Measurements from ENCODE around the gene RABGAP1L. TPM values are rescaled to one million over a fixed set of nuclear protein-coding genes. Genes with fewer than 3 reads are reported as not detected.

RABGAP1L gene
- polyA plus RNA-seq, 1 donor (not counting 4 experiments of a cell fraction or from before 2014, with no cell fraction given), result 24.2 TPM

DNA sequence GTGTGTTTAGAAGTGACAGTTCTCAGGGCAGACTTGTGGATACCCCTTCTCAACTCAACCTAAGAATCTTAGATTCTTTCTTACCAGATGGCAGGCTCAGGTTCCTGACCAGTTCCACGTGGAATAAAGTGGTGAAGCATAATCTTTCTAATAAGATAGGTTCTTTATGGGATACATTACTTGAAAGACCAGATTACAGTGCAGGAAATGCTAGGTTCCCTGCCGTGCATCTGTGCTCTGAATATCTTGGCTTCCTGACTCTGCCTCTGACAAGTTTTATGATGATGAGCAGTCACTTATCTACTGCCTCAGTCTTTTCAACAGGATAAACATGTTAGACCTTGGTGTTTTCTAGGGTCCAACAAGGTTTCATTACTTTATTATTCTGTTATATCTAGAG is 632.5 kb downstream of the RABGAP1L start:
- dilution Hi-C loops (cut with MboI; ENCODE audit: extremely low pct_ligation_motif_present, low sequenced_read_pairs), result no loop called here
- FAIRE-seq, result no peak

DNA sequence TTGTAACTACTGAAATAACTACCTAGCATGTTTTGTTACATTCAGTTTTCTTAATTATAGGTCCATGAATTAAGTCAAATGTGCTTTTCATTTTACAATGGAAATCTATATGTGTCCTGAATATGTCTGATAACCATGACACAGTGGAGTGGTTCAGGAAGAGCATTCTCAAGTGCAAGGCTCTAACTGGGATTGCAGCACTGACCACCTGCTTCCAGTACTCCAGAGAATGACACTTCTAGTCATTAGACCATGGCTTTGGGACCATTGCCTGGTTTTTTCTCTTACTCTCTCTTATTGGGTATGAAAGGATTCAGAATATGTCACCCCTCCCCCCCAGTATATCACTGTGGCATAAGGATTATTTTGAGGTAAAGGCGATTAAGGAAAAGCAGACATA is 635.5 kb downstream of the RABGAP1L start:
- Histone ChIP-seq H3K36me3 (ENCODE audit: control insufficient read depth in 2 of 2, extremely low read depth in 1 of 2, insufficient read depth in 2 of 2, low read length in 2 of 2) (no peaks in the 10 kb centered on the region), H3K9me3 (ENCODE audit: control insufficient read depth, low read depth, low read length) (no peaks in the 10 kb centered on the region), H4K20me1 (ENCODE audit: control insufficient read depth, extremely low read depth, insufficient read depth, low read length) (no peaks in the 10 kb centered on the region), H2AFZ (ENCODE audit: control insufficient read depth, low read length) (no peak overlapping the region), H3K27me3 (ENCODE audit: control insufficient read depth, extremely low read depth, insufficient read depth, low read length) (no peaks in the 10 kb centered on the region), H3K9ac (ENCODE audit: control insufficient read depth, extremely low read depth, insufficient read depth, low read length) (no peak overlapping the region), H3K4me2 (ENCODE audit: control insufficient read depth, extremely low read depth, insufficient read depth, low read depth, low read length) (no peak overlapping the region), H3K79me2 (ENCODE audit: control insufficient read depth, insufficient read depth, low read length) (no peaks in the 10 kb centered on the region), H3K9me1 (ENCODE audit: control insufficient read depth, extremely low read depth, insufficient read depth, low read length) (no peaks in the 10 kb centered on the region), H3K27ac (ENCODE audit: control insufficient read depth, insufficient read depth, low read length) (no peak overlapping the region), H3K4me3 (ENCODE audit: control insufficient read depth in 2 of 3, extremely low read depth in 1 of 3, insufficient read depth in 2 of 3, low read depth in 1 of 3, low read length in 3 of 3) (no peak overlapping the region), H3K4me1 (ENCODE audit: control insufficient read depth, extremely low read depth, insufficient read depth, low read length) (peaks cover 23% of the 10 kb centered on the region)
- TF ChIP-seq CTCF (optimal IDR thresholded peaks at IDR 0.05 in 1 of 3, IDR thresholded peaks at IDR 0.05 in 1 of 3, conservative IDR thresholded peaks at IDR 0.05 in 1 of 3; ENCODE audit: extremely low read depth in 1 of 3, insufficient read depth in 2 of 3, low read length in 3 of 3) (no peak), EZH2 (IDR thresholded peaks at IDR 0.05; ENCODE audit: low read length) (no peak)
- DNase-seq (ENCODE audit: low read depth, low spot score) (no peak), FAIRE-seq (no peak)
- dilution Hi-C loops (cut with MboI; ENCODE audit: extremely low pct_ligation_motif_present, low sequenced_read_pairs), result no loop called here

More for the DNA sequence above, 632.5 kb downstream of the RABGAP1L start:
- TF ChIP-seq CTCF (optimal IDR thresholded peaks at IDR 0.05 in 1 of 3, IDR thresholded peaks at IDR 0.05 in 1 of 3, conservative IDR thresholded peaks at IDR 0.05 in 1 of 3; ENCODE audit: extremely low read depth in 1 of 3, insufficient read depth in 2 of 3, low read length in 3 of 3), result no peak
- TF ChIP-seq EZH2 (IDR thresholded peaks at IDR 0.05; ENCODE audit: low read length), result no peak
- H3K27me3 ChIP-seq (ENCODE audit: control insufficient read depth, extremely low read depth, insufficient read depth, low read length), result no peaks in the 10 kb centered on the region
- H3K9me1 ChIP-seq (ENCODE audit: control insufficient read depth, extremely low read depth, insufficient read depth, low read length), result no peaks in the 10 kb centered on the region
- H3K4me1 ChIP-seq (ENCODE audit: control insufficient read depth, extremely low read depth, insufficient read depth, low read length), result peaks cover 35% of the 10 kb centered on the region
- no peaks in the 10 kb centered on the region for H4K20me1 ChIP-seq (ENCODE audit: control insufficient read depth, extremely low read depth, insufficient read depth, low read length)
- H3K79me2 ChIP-seq (ENCODE audit: control insufficient read depth, insufficient read depth, low read length), result no peaks in the 10 kb centered on the region
- H3K9ac ChIP-seq (ENCODE audit: control insufficient read depth, extremely low read depth, insufficient read depth, low read length), result no peak overlapping the region
- H3K9me3 ChIP-seq (ENCODE audit: control insufficient read depth, low read depth, low read length), result no peaks in the 10 kb centered on the region
- no peak overlapping the region for H3K4me3 ChIP-seq (ENCODE audit: control insufficient read depth in 2 of 3, extremely low read depth in 1 of 3, insufficient read depth in 2 of 3, low read depth in 1 of 3, low read length in 3 of 3)
- H3K4me2 ChIP-seq (ENCODE audit: control insufficient read depth, extremely low read depth, insufficient read depth, low read depth, low read length), result no peak overlapping the region
- no peak overlapping the region for H3K27ac ChIP-seq (ENCODE audit: control insufficient read depth, insufficient read depth, low read length)
- DNase-seq (ENCODE audit: low read depth, low spot score), result no peak
- no peaks in the 10 kb centered on the region for H3K36me3 ChIP-seq (ENCODE audit: control insufficient read depth in 2 of 2, extremely low read depth in 1 of 2, insufficient read depth in 2 of 2, low read length in 2 of 2)
- H2AFZ ChIP-seq (ENCODE audit: control insufficient read depth, low read length), result no peak overlapping the region

Measured in keratinocyte (primary cell).